Karpas-422 (cell line): ENCODE measurements around the gene IGFBP7. TPM values are rescaled to one million over a fixed set of nuclear protein-coding genes. Genes with fewer than 3 reads are reported as not detected.

Experiments
- DNase-seq: peaks from one replicate; pipeline ENCODE4 v3.0.0-alpha.2; 2015
- H2AFZ ChIP-seq: fragments of 200-600 bp; sonication (generic); 2 replicates; pipeline ENCODE4 v1.6.1; 2014; ENCODE audit warnings: antibody characterized with exemption, low read length, mixed read lengths
- H3K27ac ChIP-seq: fragments of 200-600 bp; sonication (generic); 2 replicates; pipeline ENCODE4 v1.5.1; 2014; ENCODE audit warnings: mild to moderate bottlenecking, low read length, moderate library complexity
- H3K27me3 ChIP-seq: fragments of 200-600 bp; sonication (generic); 2 replicates; pipeline ENCODE4 v1.6.1; 2014; ENCODE audit warnings: low read length, mixed read lengths
- H3K36me3 ChIP-seq: fragments of 200-600 bp; sonication (generic); 2 replicates; pipeline ENCODE4 v1.6.1; 2014; ENCODE audit warnings: low read length, mixed read lengths; ENCODE audit not compliant: insufficient read depth
- H3K4me1 ChIP-seq: fragments of 200-600 bp; sonication (generic); 2 replicates; pipeline ENCODE4 v1.6.1; 2014; ENCODE audit warnings: mild to moderate bottlenecking, low read length, mixed read lengths
- H3K4me2 ChIP-seq: fragments of 200-600 bp; sonication (generic); 2 replicates; pipeline ENCODE4 v1.6.1; 2014; ENCODE audit warnings: low read length, low read depth, mild to moderate bottlenecking; ENCODE audit not compliant: poor library complexity, severe bottlenecking
- H3K4me3 ChIP-seq: fragments of 200-600 bp; sonication (generic); 2 replicates; pipeline ENCODE4 v1.5.1; 2014; ENCODE audit warnings: mild to moderate bottlenecking, antibody characterized with exemption, low read length, mixed read lengths
- H3K79me2 ChIP-seq: fragments of 200-600 bp; sonication (generic); 2 replicates; pipeline ENCODE4 v1.6.1; 2014; ENCODE audit warnings: mild to moderate bottlenecking, low read length, mixed read lengths
- H3K9ac ChIP-seq: fragments of 200-600 bp; sonication (generic); 2 replicates; pipeline ENCODE4 v1.6.0; 2014; ENCODE audit warnings: low read length
- H3K9me2 ChIP-seq: fragments of 200-600 bp; sonication (generic), shearing (Covaris generic); replicated peaks from 2 replicates; pipeline ENCODE4 v1.6.0; 2014; ENCODE audit warnings: mild to moderate bottlenecking, low read length, moderate library complexity; ENCODE audit not compliant: insufficient read depth
- H3K9me3 ChIP-seq: fragments of 300-700, 200-600 bp; sonication (generic); 2 replicates; pipeline ENCODE4 v1.6.1; 2014; ENCODE audit warnings: low read length, mixed read lengths
- H4K20me1 ChIP-seq: fragments of 200-600 bp; sonication (generic); 2 replicates; pipeline ENCODE4 v1.6.1; 2014; ENCODE audit warnings: mild to moderate bottlenecking, antibody characterized with exemption, low read length, low read depth; ENCODE audit not compliant: insufficient read depth
- total RNA-seq: library from RNA; depleted of rRNA; stranded (reverse); fragments of >200 nt; shearing (Covaris generic); gene quantifications from 2 replicates; pipeline ENCODE4 v1.2.3, GENCODE V29; 2014; ENCODE audit warnings: low replicate concordance

IGFBP7 gene
- total RNA-seq, 1 experiment from 2014 or later: not detected

- H3K9ac ChIP-seq: no peak overlapping the region
- H3K4me1 ChIP-seq: no peaks in the 10 kb centered on the region
- H3K36me3 ChIP-seq: no peaks in the 10 kb centered on the region
- no peaks in the 10 kb centered on the region for H3K9me2 ChIP-seq
- no peaks in the 10 kb centered on the region for H3K79me2 ChIP-seq
- no peak overlapping the region for H2AFZ ChIP-seq
- H4K20me1 ChIP-seq: no peaks in the 10 kb centered on the region
- no peak overlapping the region for H3K4me3 ChIP-seq
- no peaks in the 10 kb centered on the region for H3K27me3 ChIP-seq
- H3K9me3 ChIP-seq: no peaks in the 10 kb centered on the region
- no peak for DNase-seq
- no peak overlapping the region for H3K4me2 ChIP-seq
- H3K27ac ChIP-seq: no peak overlapping the region
Observed at GRCh38 chr4:57110640-57111511, 691 bp upstream of the IGFBP7 start.

- Histone ChIP-seq H3K4me3 (no peak overlapping the region), H3K9ac (no peak overlapping the region), H3K4me1 (no peaks in the 10 kb centered on the region), H3K36me3 (no peaks in the 10 kb centered on the region), H2AFZ (no peak overlapping the region), H3K27me3 (no peaks in the 10 kb centered on the region), H3K9me3 (no peaks in the 10 kb centered on the region), H3K9me2 (no peaks in the 10 kb centered on the region), H4K20me1 (no peaks in the 10 kb centered on the region), H3K79me2 (no peaks in the 10 kb centered on the region), H3K4me2 (no peak overlapping the region), H3K27ac (no peak overlapping the region)
- no peak for DNase-seq
Observed at GRCh38 chr4:57109411-57109846, 756 bp downstream of the IGFBP7 start.

GRCh38 chr4:57106181-57106580, 4.0 kb downstream of the IGFBP7 start:
- Histone ChIP-seq H3K9me3 (no peaks in the 10 kb centered on the region), H2AFZ (no peak overlapping the region), H3K4me2 (no peak overlapping the region), H3K9me2 (no peaks in the 10 kb centered on the region), H3K4me1 (no peaks in the 10 kb centered on the region), H3K36me3 (no peaks in the 10 kb centered on the region), H3K9ac (no peak overlapping the region), H3K27me3 (no peaks in the 10 kb centered on the region), H4K20me1 (no peaks in the 10 kb centered on the region), H3K79me2 (no peaks in the 10 kb centered on the region), H3K4me3 (no peak overlapping the region), H3K27ac (no peak overlapping the region)
- no peak for DNase-seq

- no peaks in the 10 kb centered on the region for H3K9me3 ChIP-seq
- H3K4me2 ChIP-seq: no peak overlapping the region
- no peak for DNase-seq
- H3K4me3 ChIP-seq: no peak overlapping the region
- no peaks in the 10 kb centered on the region for H3K9me2 ChIP-seq
- H3K27ac ChIP-seq: no peak overlapping the region
- no peak overlapping the region for H2AFZ ChIP-seq
- no peaks in the 10 kb centered on the region for H3K4me1 ChIP-seq
- no peaks in the 10 kb centered on the region for H3K36me3 ChIP-seq
- no peak overlapping the region for H3K9ac ChIP-seq
- no peaks in the 10 kb centered on the region for H3K79me2 ChIP-seq
- H3K27me3 ChIP-seq: no peaks in the 10 kb centered on the region
- no peaks in the 10 kb centered on the region for H4K20me1 ChIP-seq
Observed at GRCh38 chr4:57104706-57105560, 5.3 kb downstream of the IGFBP7 start.

- no peaks in the 10 kb centered on the region for H3K9me2 ChIP-seq
- no peak for DNase-seq
- H3K79me2 ChIP-seq: no peaks in the 10 kb centered on the region
- H4K20me1 ChIP-seq: no peaks in the 10 kb centered on the region
- no peaks in the 10 kb centered on the region for H3K27me3 ChIP-seq
- no peak overlapping the region for H3K4me2 ChIP-seq
- H3K9me3 ChIP-seq: no peaks in the 10 kb centered on the region
- H3K36me3 ChIP-seq: no peaks in the 10 kb centered on the region
- H3K27ac ChIP-seq: no peak overlapping the region
- no peaks in the 10 kb centered on the region for H3K4me1 ChIP-seq
- H3K9ac ChIP-seq: no peak overlapping the region
- H2AFZ ChIP-seq: no peak overlapping the region
- H3K4me3 ChIP-seq: no peak overlapping the region
Observed at GRCh38 chr4:57103051-57103450, 7.1 kb downstream of the IGFBP7 start.

- Histone ChIP-seq H3K4me3 (no peak overlapping the region), H3K9me2 (no peaks in the 10 kb centered on the region), H3K27me3 (no peaks in the 10 kb centered on the region), H4K20me1 (no peaks in the 10 kb centered on the region), H3K79me2 (no peaks in the 10 kb centered on the region), H3K36me3 (no peaks in the 10 kb centered on the region), H3K9ac (no peak overlapping the region), H3K9me3 (no peaks in the 10 kb centered on the region), H2AFZ (no peak overlapping the region), H3K27ac (no peak overlapping the region), H3K4me1 (no peaks in the 10 kb centered on the region), H3K4me2 (no peak overlapping the region)
- DNase-seq: no peak
Observed at GRCh38 chr4:57102050-57102624, 8.0 kb downstream of the IGFBP7 start.

- Histone ChIP-seq H3K27ac (no peak overlapping the region), H3K4me2 (no peak overlapping the region), H3K27me3 (no peaks in the 10 kb centered on the region), H3K36me3 (no peaks in the 10 kb centered on the region), H3K9me2 (no peaks in the 10 kb centered on the region), H2AFZ (no peak overlapping the region), H3K79me2 (no peaks in the 10 kb centered on the region), H3K4me1 (no peaks in the 10 kb centered on the region), H3K9ac (no peak overlapping the region), H4K20me1 (no peaks in the 10 kb centered on the region), H3K4me3 (no peak overlapping the region), H3K9me3 (no peaks in the 10 kb centered on the region)
- no peak for DNase-seq
Observed at GRCh38 chr4:57100979-57101651, 9.1 kb downstream of the IGFBP7 start.
